Activated CD8-positive, alpha-beta memory T cell treated with anti-CD3 and anti-CD28 coated beads, Interleukin-2, amount 50 U/mL, for 24 hours (primary cell): Measurements from ENCODE around the gene FITM1.

Experiments used
- DNase-seq: peaks from one replicate; pipeline ENCODE4 v3.0.0-alpha.2; 2020; ENCODE audit errors: extremely low read depth

FITM1 gene

DNA sequence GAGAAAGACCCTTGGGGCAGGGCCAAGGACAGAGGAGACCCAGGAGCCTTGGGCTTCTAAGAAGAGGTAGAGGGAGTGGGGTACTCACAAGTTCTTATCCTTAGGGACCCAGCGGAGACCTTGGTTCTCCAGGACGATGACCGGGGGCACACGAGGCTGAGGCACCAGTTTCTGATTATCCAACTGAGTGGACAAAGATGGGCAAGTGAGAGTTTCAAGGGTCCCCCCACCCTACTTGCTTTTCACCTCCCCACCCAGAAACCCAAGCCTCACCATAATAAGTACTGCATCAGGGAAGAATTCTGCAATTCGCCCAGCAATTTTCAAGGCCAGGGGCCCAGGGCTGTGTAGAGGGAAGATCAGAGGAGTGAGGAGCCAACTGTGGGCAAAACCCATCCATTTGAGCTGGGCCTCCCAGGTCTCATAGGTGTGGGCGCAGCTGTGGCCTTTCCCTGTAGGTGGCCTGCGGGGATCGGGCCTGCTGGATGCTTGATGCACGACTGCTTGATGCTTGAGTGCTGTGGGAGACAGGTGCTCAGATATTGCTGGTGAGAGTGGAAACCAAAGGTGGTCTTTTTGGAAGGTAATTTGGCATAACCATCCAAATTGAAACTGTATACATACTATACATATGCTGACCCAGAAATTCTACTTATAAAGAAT, 8.9 kb downstream of the FITM1 start:
- DNase-seq: no peak

DNA sequence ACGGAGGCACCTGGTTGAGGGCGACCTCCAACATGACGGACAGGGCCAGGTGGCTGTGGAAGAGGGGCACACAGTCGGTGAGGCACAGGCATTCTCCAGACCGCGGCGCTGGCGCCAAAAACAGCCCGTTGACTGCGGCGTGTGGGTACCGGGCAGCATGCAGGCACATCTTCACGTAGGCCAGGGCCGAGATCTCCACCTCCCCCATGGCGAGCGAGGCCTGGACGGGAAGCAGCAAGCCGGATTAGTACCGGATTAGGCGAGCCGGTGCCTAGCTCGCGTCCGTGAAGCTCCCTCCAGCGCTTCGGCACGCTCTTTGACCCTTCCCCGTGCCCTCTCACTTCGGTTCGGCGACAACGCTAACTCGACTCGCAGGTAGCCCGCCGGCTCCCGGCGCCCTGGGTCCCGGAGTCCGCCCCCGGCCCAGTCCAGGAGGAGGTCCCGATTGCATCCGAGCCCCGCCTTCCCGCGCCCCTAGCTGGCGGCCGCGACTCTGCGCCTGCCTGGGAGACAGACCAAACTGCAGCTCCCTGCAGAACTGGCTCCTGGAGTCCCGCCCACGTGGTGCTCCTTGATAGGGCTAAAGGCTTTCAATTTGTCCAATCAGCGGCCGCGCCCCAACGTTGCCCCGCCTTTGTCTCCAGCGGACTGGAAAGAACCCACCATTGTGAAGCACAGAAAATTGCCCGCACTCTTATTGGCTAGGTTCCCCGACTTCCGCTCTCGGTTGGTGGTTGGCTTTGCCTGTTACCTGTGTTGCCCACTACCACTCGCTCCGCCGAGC, 10.8 kb downstream of the FITM1 start, which contains the start of gene EMC9:
Gene EMC9 (minus strand): TSS at position 495 of the 784 bp plus-strand sequence. CDS start 287 bp downstream, at position 208.
- peak; percentile 99 for DNase-seq

DNA sequence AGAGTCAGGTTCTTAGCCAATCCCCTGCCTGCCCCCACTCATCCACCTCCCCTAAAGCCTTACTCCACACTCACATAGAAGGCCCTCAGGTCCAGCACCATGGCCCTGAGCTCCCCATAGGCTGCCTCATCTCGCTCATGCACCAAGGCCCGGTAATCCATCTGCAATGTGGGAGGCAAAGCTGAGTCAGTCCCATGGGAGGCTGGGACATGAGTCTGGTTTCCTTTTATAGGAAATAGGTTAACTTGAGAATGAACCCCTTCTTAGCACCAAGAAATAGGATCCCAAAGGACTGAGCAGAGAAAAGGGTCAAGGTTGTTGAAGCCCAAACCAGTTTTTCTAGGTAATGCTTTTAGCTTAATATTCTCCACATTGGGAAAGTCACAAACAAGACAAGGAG, 13.1 kb downstream of the FITM1 start:
- DNase-seq: no peak

DNA sequence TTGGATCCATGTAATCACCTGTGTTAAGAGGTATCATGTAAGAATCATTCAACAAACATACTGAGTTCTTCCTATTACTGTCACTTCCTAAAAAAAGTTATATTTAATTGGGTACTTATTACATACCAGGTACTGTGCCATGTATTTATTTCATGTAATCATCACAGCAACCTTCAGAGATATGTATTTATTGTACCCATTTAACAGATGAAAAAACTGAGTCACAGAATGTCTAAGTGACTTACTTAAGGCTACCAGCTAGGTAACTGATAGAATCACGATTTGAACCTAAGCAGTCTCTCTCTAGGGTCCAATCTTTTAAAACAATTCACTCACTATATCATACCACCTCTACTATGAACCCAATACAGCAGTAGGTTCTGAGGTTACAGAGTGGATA, 14.0 kb downstream of the FITM1 start:
- no peak for DNase-seq

DNA sequence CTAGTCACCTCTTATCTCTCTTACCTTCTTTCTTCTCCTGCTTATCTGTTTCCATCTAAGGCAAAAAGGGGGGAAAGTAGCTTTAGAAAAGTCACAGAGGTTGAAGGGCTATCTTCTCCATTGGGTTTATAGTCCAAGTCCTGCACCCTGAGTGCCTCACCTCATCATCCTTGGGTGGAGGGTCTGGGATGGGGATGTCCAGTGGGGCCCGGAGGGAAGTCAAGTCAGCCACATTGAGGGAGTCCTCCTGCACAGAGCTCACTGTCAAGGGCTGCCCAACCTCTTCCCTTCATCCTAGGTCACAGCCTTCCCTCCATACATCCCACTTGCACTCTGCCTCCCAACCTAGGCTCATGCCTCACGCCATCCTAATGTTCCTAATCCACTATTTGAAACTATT, 14.8 kb downstream of the FITM1 start:
- DNase-seq: no peak

DNA sequence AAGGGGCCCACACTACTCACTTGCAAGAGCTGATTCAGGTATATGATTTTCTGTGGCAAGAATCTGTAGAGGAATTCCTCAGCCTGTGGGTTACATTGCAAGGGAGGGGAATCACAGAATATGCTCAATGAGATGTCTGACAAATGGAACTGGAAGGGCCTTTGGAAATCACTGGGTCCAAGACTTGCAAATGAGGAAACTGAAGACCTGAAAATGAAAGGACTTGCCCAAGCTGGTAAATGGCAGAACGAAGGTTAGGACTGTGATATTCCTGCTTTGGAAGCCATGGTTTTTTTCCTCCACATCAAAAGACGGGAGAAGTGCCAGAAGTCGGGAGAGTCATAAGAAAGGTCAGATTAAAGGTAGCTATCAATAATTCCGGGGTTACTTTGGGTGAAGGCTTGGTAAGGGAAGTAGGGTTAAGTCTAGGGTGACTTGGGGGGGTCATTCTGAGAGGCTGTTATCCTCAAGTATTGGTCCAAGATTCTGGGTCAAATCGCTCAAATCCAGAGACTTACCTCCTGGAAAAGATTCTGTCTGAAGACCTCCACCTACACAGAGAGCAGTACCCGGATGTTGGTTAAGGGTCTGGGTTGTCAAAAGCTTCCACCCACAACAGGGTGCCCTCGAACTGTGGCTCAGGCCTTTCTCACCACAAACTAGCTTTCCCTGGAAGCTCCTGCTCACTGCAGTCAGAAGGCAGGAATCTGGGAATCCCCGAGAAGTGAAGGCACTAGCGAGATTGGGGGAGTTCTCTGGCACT, 15.4 kb downstream of the FITM1 start:
- no peak for DNase-seq

DNA sequence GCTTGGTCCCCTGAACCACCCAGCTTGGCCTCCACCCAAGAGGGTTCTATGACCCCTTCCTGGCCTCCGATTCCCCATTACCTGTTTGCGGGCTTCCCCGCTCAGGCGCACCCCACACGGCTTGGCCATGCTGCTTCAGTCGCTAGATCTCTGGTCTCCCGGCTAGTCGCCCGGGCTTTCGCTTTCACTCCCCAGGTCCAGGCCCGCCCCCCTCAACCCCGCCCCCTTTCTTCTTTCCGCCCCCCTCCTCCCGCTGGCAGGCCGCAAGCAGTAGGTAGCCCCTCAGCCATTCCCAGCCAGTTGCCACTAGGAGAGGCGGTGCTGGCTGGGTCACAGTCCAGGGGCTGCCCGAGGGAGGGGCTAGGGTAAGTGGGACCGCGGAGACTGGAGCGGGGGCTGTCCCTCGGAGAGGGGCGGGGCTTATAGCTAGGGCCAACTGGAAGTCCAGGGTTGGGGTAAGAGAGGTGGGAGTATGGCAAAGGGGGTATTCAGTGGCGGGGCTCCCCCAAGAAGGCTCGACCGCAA, 16.1 kb downstream of the FITM1 start, which contains the start of gene PSME2:
Gene PSME2 (minus strand): TSS at position 158 of the 525 bp plus-strand sequence. CDS start 29 bp downstream, at position 129.
- DNase-seq: peak; percentile 78

DNA sequence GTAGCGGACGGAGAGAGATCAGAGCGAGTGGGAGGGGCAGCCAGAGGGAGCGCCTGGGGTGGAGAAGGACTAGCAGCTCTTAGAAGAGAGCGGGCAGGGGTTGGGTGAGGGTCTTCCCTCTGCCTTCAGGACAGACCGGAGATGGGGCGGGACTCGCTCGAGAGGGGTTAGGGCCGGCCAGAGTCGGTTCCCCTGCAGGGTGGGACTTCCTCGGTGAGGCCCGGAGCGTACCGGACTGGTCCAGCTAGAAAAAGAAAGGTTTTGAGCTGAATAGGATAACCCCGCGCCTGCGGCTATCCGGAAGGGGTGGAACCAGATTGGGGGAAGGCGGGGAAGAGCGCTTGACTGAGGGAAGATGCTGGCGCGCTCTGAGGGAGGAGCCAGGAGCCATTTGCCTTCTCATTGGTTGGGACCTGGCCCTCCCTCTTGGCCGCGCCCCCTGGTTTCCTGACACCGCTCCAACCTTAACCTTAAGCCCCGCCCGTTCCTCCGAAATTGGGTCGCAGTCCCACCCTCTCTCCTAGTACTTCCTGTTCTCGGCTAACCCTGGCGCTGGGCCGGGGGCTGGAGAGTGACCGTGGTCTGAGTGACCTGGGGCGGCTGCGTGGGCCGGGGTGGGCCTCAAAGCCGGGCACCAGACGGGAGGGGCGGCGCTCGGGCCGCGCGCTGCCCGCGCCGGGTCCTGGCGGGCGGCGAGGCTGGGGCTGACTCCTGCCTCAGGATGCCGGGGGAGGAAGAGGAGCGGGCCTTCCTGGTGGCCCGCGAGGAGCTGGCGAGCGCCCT, 16.7 kb downstream of the FITM1 start, which contains the start of gene RNF31:
Gene RNF31 (plus strand): TSS at position 521 of the 783 bp plus-strand sequence. CDS start 201 bp downstream, at position 722.
- peak; percentile 96 for DNase-seq

DNA sequence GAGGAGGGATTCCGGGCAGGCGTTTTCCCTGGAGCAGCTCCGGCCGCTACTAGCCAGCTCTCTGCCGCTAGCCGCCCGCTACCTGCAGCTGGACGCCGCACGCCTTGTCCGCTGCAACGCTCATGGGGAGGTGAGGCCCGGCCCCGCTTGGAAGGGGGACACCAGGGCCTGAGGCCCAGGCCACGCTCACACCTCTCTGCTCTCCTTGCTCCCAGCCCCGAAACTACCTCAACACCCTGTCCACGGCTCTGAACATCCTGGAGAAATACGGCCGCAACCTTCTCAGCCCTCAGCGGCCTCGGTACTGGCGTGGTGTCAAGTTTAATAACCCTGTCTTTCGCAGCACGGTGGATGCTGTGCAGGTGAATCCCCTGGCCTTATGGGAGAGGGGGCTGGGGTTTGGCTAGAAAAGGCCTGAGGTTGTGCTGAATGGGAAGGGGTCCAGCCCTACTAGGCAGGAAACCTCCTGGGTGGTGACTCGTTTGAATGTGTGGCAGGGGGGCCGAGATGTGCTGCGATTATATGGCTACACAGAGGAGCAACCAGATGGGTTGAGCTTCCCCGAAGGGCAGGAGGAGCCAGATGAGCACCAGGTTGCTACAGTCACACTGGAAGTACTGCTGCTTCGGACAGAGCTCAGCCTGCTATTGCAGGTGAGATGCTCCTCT, 17.4 kb downstream of the FITM1 start:
- DNase-seq: no peak

DNA sequence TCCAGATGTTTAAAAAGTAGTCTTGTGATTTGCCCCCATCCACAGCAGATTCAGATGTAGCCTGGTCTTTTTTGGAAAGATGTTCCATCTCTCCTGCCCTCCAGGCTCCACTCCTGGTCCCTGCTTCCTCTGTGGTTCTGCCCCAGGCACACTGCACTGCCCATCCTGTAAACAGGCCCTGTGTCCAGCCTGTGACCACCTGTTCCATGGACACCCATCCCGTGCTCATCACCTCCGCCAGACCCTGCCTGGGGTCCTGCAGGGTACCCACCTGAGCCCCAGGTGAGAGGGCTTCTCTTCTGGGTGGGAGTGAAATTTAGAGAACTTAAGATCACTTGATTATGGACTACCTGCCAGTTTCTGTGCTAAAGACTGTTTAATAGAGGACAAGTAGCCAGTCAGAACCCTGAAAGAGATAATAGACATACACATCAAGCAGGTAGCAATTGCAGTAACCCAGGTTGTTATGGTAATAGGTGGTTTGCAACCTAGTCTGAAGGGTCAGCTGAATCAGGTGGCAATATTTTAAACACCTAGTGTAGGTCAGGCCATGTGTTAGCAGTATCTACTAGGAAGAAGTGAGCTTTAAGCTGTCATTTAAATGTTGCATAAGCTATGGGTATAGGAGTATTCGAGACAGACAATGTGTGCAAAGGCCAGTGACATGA, 19.0 kb downstream of the FITM1 start:
- no peak for DNase-seq

DNA sequence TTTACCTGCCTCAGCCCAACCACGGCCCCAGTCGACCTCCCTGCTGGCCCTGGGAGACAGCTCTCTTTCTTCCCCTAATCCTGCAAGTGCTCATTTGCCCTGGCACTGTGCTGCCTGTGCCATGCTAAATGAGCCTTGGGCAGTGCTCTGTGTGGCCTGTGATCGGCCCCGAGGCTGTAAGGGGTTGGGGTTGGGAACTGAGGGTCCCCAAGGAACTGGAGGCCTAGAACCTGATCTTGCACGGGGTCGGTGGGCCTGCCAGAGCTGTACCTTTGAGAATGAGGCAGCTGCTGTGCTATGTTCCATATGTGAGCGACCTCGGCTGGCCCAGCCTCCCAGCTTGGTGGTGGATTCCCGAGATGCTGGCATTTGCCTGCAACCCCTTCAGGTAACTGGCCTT, 19.6 kb downstream of the FITM1 start:
- DNase-seq: no peak

DNA sequence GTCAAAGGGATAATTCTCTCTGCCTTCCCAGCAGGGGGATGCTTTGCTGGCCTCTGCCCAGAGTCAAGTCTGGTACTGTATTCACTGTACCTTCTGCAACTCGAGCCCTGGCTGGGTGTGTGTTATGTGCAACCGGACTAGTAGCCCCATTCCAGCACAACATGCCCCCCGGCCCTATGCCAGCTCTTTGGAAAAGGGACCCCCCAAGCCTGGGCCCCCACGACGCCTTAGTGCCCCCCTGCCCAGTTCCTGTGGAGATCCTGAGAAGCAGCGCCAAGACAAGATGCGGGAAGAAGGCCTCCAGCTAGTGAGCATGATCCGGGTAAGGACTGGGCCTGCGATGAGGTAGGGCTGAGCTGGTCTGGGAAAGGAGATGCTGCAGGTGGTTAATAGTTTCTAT, 20.1 kb downstream of the FITM1 start:
- no peak for DNase-seq

DNA sequence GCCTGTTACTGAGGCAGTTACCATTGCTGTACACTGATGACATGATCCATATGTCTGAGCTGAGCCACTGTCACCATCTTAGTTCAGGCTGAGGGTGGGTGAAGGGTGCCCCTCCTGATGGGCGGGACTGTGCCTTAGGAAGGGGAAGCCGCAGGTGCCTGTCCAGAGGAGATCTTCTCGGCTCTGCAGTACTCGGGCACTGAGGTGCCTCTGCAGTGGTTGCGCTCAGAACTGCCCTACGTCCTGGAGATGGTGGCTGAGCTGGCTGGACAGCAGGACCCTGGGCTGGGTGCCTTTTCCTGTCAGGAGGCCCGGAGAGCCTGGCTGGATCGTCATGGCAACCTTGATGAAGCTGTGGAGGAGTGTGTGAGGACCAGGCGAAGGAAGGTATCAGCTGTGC, 20.5 kb downstream of the FITM1 start:
- DNase-seq: no peak

DNA sequence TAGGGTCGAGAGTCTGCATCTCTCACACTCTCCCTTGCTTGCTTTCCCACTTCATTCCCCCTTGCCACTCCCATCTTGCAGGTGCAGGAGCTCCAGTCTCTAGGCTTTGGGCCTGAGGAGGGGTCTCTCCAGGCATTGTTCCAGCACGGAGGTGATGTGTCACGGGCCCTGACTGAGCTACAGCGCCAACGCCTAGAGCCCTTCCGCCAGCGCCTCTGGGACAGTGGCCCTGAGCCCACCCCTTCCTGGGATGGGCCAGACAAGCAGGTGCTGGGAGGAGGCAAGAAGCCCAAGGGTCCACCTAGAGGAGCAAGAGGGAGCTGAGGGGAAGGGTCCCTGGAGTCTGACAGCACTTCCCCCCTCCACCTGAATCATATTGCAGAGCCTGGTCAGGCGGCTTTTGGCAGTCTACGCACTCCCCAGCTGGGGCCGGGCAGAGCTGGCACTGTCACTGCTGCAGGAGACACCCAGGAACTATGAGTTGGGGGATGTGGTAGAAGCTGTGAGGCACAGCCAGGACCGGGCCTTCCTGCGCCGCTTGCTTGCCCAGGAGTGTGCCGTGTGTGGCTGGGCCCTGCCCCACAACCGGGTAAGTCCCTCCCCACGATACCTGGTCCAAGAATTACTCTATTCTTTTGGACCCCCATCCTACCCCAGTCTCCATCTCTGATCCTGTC, 21.1 kb downstream of the FITM1 start:
- no peak for DNase-seq

DNA sequence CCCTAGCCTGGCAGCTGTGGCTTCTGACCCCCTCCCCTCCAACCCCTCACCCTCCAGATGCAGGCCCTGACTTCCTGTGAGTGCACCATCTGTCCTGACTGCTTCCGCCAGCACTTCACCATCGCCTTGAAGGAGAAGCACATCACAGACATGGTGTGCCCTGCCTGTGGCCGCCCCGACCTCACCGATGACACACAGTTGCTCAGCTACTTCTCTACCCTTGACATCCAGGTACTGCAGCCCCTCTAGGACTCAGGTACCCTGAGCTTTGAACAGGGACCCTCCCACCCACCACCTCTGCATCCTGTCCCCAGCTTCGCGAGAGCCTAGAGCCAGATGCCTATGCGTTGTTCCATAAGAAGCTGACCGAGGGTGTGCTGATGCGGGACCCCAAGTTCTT, 24.6 kb downstream of the FITM1 start:
- no peak for DNase-seq

DNA sequence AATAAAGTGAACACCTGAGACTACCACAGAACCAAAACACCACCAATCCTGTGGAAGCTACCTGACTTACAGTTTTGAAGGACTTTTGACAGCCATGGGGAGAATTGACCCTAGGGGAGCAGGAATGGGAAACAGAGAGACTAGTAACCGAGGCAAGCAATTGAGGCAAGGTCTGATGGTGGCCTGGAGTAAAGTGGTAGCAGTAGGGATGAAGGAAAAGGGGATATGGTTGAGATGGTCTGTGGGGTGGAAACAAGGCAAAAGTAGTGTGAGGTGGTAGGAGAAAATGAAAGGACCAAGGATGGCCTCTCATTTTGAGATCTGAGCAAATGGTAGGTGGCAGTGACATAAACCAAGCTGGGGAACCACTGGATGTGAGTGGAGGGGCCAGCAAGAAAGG, 26.4 kb downstream of the FITM1 start:
- DNase-seq: no peak

DNA sequence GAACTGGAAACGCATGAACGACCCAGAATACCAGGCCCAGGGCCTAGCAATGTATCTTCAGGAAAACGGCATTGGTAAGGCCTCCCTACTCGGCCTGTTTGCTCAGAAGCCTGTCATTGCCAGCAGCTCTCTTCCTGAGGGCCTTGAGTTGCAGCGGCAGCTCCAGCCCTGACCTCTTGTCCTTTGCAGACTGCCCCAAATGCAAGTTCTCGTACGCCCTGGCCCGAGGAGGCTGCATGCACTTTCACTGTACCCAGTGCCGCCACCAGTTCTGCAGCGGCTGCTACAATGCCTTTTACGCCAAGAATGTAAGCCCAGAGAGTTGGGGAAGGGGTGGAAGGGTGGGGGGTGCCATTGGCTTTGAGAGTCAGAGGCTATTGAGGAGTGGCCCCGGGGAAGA, 26.9 kb downstream of the FITM1 start:
- DNase-seq: no peak

DNA sequence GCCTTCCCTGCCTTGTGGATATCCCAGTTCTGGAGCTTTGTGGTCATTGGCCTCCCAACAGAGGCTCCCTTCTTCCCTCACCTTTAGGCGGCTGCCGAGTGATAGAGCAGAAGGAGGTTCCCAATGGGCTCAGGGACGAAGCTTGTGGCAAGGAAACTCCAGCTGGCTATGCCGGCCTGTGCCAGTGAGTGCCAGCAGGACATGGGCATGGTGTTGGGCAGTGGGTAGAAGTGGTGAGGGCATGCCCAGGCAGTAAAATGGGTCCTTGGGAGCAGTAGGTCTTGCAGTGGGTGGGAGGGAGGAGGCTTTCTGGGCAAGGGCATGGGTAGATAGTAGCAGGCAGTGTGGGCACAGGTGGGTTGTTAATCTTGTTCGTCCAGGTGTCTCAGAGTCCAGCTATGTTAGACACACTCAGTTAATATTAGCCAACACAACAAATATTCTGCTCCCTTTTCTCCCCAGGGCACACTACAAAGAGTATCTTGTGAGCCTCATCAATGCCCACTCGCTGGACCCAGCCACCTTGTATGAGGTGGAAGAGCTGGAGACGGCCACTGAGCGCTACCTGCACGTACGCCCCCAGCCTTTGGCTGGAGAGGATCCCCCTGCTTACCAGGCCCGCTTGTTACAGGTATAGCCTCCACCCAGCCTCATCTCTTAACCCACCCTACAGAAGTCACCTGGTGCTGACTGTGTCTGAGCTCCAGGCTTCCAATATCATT, 29.5 kb downstream of the FITM1 start:
- no peak for DNase-seq

DNA sequence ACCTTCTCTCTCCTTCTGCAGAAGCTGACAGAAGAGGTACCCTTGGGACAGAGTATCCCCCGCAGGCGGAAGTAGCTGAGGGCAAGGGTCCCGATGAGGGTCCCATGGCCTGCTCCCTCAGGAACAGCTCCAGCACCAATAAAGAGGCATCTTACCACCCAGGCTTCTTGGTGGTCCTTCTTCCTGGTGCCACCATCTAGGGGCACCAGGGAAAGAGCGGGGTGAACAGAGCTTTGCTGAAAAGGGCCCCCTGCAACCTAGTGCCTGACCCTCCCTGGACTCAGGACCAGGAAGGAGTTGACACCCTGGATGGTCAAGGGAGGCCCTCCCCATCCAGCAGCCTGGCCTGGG, 30.0 kb downstream of the FITM1 start:
- DNase-seq: no peak
